IPS DF 4.7 (cell line): ENCODE measurements around the gene SUGP1.

Experiments used
- DNase-seq: peaks from one replicate; pipeline ENCODE4 v3.0.0-alpha.2; 2013; ENCODE audit warnings: low spot score; ENCODE audit errors: extremely low read depth

Gene SUGP1

DNA sequence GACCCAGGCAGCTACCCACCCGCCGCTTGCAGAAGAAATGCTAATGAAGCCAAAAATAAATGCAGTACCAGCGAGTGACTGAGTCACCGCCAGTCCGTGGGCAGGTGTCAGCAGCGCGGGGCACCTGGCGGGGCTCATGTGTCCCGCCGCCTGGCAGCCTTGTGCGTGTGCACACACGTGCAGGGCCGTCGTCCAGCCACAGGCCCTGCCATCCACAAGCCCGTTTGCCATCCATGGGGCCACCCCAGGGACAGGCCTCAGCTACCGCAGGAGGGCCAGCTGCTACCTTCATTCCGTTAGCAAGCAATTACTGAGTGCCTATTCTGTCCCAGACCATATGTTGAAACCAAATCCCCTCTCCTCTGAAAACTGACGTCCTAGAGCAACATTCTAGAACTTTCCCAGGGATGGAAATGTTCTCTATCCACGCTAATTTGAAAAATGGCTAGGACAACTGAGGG lies 88.0 kb downstream of the SUGP1 start:
- DNase-seq = no peak

DNA sequence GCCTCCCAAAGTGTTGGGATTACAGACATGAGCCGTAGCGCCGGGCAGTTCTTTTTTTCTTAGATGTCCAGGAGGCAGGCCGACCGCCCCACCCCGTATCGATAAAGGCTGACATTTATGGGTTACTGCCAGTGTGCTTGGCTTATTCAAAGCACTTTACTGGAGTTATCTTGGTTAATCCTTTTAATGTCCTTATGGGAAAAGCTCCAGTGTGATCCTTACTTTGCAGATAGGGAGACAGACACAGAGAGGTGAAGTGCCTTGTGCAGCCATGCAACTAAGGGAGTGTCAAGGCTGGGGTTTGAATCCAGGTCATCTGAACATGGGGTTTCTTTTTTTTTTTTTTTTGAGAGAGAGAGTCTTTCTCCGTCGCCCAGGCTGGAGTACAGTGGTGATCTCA lies 89.3 kb downstream of the SUGP1 start:
- no peak for DNase-seq

DNA sequence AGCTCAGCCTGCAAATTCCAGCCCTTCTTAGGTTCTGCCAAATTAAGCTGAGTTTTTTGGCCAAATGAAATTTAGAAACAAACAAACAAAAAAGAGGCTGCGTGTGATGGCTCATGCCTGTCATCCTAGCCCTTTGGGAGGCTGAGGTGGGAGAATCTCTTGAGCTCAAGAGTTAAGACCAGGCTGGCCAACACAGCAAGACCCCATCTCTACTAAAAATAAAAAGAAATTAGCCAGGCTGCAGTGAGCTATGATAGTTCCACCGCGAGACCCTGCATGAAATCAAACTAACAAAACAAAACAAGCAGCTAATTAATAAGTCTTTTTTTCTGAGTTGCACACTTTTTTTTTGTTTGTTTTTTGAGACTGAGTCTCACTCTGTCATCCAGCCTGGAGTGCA lies 90.6 kb downstream of the SUGP1 start:
- no peak for DNase-seq

DNA sequence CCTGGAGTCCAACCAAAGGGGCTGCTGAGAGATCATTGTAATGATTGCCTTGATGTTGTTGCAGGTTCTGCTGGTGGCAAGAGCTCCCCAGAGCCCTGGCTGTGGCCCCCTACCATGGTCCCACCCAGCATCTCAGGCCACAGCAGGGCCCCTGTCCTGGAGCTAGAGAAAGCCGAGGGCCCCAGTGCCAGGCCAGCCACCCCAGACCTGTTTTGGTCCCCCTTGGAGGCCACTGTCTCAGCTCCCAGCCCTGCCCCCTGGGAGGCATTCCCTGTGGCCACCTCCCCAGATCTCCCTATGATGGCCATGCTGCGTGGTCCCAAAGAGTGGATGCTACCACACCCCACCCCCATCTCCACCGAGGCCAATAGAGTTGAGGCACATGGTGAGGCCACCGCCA lies 93.1 kb downstream of the SUGP1 start:
- no peak for DNase-seq

DNA sequence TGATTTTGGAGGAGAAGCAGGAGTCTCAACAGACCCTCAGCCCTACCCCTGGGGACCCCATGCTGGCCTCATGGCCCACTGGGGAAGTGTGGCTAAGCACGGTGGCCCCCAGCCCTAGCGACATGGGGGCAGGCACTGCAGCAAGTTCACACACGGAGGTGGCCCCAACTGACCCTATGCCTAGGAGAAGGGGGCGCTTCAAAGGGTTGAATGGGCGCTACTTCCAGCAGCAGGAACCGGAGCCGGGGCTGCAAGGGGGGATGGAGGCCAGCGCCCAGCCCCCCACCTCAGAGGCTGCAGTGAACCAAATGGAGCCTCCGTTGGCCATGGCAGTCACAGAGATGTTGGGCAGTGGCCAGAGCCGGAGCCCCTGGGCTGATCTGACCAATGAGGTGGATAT lies 93.6 kb downstream of the SUGP1 start:
- no peak for DNase-seq

DNA sequence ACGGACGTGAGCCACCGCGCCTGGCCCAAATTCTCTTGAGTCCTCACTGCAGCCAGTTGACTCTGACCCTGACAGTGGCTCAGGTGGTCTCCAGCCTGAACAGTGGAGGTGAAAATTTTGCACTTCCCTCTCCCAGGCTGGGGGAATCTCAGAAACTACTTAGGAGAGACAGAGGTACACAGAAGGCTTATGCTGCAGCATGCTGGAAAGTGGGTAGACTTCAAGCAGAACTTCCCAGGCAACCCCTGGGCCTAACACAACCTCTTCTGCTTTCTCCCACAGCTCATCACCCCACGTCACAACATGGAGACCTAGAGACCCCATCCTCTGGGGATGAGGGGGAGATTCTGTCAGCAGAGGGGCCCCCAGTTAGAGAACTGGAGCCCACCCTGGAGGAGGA lies 94.1 kb downstream of the SUGP1 start:
- DNase-seq = no peak
